ENCODE measurements around the gene EEFSEC. TPM values are rescaled to one million over a fixed set of nuclear protein-coding genes. Genes with fewer than 3 reads are reported as not detected.
A peak's percentile ranks its signal among the peaks of the same experiment; 100 is the strongest.

The EEFSEC gene
- total and polyA plus RNA-seq, 2 of the 4 experiments (the other 2 are of a cell fraction): 4.5 to 9.3 TPM

DNA sequence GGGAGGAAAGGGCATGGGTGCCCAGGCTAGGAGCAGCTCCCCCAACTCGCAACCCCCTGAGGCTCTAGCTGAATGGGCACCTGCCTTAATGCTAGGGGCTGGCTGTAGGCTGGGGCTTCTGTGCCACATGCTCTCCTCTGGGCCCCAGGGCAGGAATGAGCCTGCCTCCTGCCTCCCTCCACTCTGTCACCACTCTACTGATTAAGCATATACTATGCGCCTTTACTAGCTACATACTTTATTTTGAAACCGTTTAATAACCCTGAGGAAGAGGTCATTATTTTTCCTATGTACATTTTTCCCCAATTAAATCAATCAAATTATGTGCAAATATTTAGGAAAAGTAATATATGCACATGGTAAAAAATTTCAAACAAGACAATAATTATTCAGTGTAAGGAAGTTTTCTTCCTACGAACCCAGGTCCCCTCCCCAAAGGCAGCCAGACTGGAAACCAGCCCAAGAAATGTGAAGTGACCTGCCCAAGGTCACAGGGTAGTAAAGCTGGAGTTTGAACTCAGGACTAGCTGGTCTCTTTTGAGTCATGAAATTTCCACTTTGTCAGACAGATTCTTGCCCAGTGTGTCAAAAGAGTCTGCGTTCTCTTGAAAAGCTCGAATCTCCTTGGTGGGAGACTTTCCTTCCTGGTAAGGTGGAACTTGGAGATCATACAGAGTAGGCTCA lies 190.9 kb downstream of the EEFSEC start:
- Histone ChIP-seq H3K18ac (ENCODE audit: low read depth, low read length) (no peak overlapping the region), H2BK5ac (ENCODE audit: low read depth, low read length, poor library complexity, severe bottlenecking) (no peak overlapping the region), H2BK15ac (ENCODE audit: low read depth, low read length) (no peak overlapping the region), H3K4me3 (ENCODE audit: insufficient read depth, low read depth, low read length) (no peak overlapping the region), H4K8ac (ENCODE audit: low read depth in 2 of 2, low read length in 2 of 2) (peak overlapping the region in 1 of 2 experiments; percentile 37; a peak in 1 of 4 replicates), H4K5ac (ENCODE audit: low read depth, low read length) (0 out of 2 replicates have a peak overlapping the region, but pooled peaks have one; percentile 0), H2AK9ac (replicated peaks; ENCODE audit: low read depth, low read length, poor library complexity) (peak overlapping the region; percentile 25), H3K4me1 (ENCODE audit: control insufficient read depth, insufficient read depth, low read length) (peaks cover 11% of the 10 kb centered on the region), H3K14ac (replicated peaks; ENCODE audit: low read depth, low read length) (no peak overlapping the region; the same call in 1 of the 2 replicates), H3K27me3 (ENCODE audit: control insufficient read depth, insufficient read depth, low read length) (no peaks in the 10 kb centered on the region), H3K4ac (ENCODE audit: low read depth, low read length) (peak overlapping the region; percentile 43; the same call in 1 of the 2 replicates), H2BK20ac (ENCODE audit: low read depth, low read length) (peak overlapping the region; percentile 28; the same call in 1 of the 2 replicates), H4K91ac (ENCODE audit: insufficient read depth, low read depth, low read length) (peak overlapping the region; percentile 58; the same call in 1 of the 2 replicates), H3K27ac (ENCODE audit: insufficient read depth, low read length) (no peak overlapping the region), H3K9ac (ENCODE audit: low read depth, low read length) (no peak overlapping the region), H3K9me1 (ENCODE audit: insufficient read depth, low read length) (peaks cover 9% of the 10 kb centered on the region), H2BK120ac (ENCODE audit: low read depth, low read length) (no peak overlapping the region), H3K56ac (ENCODE audit: extremely low read depth, insufficient read depth, low read length) (no peak overlapping the region), H3K23ac (ENCODE audit: low read depth, low read length) (0 out of 2 replicates have a peak overlapping the region, but pooled peaks have one; percentile 20), H2AK5ac (ENCODE audit: low read depth, low read length) (peak overlapping the region; percentile 72), H3K79me1 (ENCODE audit: low read depth in 1 of 2, low read length in 2 of 2) (peaks cover 0 to 3% of the 10 kb centered on the region in 2 experiments; a peak in 1 of 4 replicates), H3K9me3 (ENCODE audit: control insufficient read depth, insufficient read depth, low read length) (no peaks in the 10 kb centered on the region), H2AFZ (replicated peaks; ENCODE audit: low read length, poor library complexity) (peak overlapping the region; percentile 76), H3K36me3 (ENCODE audit: control insufficient read depth, insufficient read depth, low read length) (peaks cover 5% of the 10 kb centered on the region), H3K4me2 (ENCODE audit: low read depth, low read length) (no peak overlapping the region), H4K20me1 (ENCODE audit: insufficient read depth, low read length) (no peaks in the 10 kb centered on the region)
- dilution Hi-C loops (cut with HindIII; ENCODE audit: low sequenced_read_pairs, unreplicated experiment) (no loop called here), in situ Hi-C loops (cut with MboI; ENCODE audit: low sequenced_read_pairs) (no loop called here), intact Hi-C loops (cut with micrococcal nuclease) (no loop called here)
- no peak for TF ChIP-seq CHD1 (IDR thresholded peaks at IDR 0.05; ENCODE audit: low read depth, low read length)
- TF ChIP-seq, protein P1, sequence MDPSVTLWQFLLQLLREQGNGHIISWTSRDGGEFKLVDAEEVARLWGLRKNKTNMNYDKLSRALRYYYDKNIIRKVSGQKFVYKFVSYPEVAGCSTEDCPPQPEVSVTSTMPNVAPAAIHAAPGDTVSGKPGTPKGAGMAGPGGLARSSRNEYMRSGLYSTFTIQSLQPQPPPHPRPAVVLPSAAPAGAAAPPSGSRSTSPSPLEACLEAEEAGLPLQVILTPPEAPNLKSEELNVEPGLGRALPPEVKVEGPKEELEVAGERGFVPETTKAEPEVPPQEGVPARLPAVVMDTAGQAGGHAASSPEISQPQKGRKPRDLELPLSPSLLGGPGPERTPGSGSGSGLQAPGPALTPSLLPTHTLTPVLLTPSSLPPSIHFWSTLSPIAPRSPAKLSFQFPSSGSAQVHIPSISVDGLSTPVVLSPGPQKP (IDR thresholded peaks at IDR 0.05; ENCODE audit: borderline replicate concordance, low read depth, low read length): no peak
- no peak for TF ChIP-seq POLR2A (IDR thresholded peaks at IDR 0.05; ENCODE audit: low read depth, low read length)
- TF ChIP-seq MAFK (IDR thresholded peaks at IDR 0.05; ENCODE audit: low read depth, low read length): no peak
- no peak for TF ChIP-seq RAD21 (IDR thresholded peaks at IDR 0.05; ENCODE audit: low read length)
- TF ChIP-seq MXI1 (IDR thresholded peaks at IDR 0.05; ENCODE audit: borderline replicate concordance, low read depth, low read length): no peak
- TF ChIP-seq RCOR1 (IDR thresholded peaks at IDR 0.05; ENCODE audit: insufficient replicate concordance, low read length): no peak
- TF ChIP-seq RFX5 (IDR thresholded peaks at IDR 0.05; ENCODE audit: low read depth, low read length): no peak
- no CpG with 5 or more reads among the region's 6 CpGs for WGBS, 2 experiments (ENCODE audit: extremely low coverage in 2 of 2, insufficient read length in 1 of 2)
- no TSS peak for BruUV-seq (replicated peaks)
- CTCF ChIA-PET: no interaction called here
- DNase-seq (no peak), ATAC-seq (ENCODE audit: low read depth) (no peak)
- POLR2A ChIA-PET (ENCODE audit: unreplicated experiment): no interaction called here
